Activated T-cell treated with anti-CD3 and anti-CD28 coated beads for 24 hours (primary cell): Measurements from ENCODE around the gene RIF1.
A peak's percentile ranks its signal among the peaks of the same experiment; 100 is the strongest.

Experiments used
- DNase-seq: peaks from one replicate; pipeline ENCODE4 v3.0.0-alpha.2; 2020; ENCODE audit warnings: low read depth

Gene RIF1, protein sequence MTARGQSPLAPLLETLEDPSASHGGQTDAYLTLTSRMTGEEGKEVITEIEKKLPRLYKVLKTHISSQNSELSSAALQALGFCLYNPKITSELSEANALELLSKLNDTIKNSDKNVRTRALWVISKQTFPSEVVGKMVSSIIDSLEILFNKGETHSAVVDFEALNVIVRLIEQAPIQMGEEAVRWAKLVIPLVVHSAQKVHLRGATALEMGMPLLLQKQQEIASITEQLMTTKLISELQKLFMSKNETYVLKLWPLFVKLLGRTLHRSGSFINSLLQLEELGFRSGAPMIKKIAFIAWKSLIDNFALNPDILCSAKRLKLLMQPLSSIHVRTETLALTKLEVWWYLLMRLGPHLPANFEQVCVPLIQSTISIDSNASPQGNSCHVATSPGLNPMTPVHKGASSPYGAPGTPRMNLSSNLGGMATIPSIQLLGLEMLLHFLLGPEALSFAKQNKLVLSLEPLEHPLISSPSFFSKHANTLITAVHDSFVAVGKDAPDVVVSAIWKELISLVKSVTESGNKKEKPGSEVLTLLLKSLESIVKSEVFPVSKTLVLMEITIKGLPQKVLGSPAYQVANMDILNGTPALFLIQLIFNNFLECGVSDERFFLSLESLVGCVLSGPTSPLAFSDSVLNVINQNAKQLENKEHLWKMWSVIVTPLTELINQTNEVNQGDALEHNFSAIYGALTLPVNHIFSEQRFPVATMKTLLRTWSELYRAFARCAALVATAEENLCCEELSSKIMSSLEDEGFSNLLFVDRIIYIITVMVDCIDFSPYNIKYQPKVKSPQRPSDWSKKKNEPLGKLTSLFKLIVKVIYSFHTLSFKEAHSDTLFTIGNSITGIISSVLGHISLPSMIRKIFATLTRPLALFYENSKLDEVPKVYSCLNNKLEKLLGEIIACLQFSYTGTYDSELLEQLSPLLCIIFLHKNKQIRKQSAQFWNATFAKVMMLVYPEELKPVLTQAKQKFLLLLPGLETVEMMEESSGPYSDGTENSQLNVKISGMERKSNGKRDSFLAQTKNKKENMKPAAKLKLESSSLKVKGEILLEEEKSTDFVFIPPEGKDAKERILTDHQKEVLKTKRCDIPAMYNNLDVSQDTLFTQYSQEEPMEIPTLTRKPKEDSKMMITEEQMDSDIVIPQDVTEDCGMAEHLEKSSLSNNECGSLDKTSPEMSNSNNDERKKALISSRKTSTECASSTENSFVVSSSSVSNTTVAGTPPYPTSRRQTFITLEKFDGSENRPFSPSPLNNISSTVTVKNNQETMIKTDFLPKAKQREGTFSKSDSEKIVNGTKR (N-terminal part only)

DNA sequence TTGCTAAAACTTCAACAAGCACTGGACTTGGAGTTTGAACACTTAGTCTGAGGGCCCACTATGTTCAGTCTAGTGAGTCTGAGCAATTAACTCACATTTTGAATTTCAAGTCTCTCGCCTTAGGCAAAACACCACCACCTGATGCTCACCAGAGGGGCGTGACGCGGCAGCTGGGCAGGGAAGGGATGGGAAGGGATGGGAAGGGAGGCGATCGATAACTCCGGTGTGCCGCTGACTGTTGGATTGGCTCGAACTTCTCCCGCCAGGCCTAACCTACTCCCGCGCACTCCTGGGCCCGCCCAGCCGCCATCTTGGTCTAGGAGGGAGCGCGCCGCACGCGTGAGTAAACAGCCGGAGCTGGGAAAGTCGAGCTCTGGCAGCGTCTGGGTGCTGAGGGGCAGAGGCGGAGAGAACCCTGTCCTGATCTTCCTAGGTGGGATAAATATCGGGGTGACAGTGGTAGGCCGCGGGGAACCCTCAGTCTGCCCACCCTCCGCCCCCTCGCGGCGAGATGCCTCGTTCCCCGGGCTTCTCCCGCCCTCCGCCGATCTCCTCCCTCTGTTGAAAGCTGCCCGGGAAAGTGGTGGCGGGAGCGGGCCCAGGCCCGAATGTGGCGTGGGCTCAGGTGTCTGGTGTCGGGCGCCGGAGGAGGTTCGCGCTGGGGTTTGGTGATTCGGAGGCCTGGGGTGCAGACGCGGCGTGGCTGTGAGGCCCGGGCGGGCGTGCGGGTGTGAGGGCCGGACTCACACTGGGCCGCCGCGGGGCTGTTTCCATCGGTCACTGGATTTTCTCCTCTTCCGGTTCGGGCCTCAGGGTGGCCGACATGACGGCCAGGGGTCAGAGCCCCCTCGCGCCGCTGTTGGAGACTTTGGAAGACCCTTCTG lies at the start of gene RIF1:
Gene RIF1, plus strand, starts transcription at position 302 of the 884 bp plus-strand sequence. Its CDS starts 522 bp downstream, at position 824.
- DNase-seq = peak; percentile 74

DNA sequence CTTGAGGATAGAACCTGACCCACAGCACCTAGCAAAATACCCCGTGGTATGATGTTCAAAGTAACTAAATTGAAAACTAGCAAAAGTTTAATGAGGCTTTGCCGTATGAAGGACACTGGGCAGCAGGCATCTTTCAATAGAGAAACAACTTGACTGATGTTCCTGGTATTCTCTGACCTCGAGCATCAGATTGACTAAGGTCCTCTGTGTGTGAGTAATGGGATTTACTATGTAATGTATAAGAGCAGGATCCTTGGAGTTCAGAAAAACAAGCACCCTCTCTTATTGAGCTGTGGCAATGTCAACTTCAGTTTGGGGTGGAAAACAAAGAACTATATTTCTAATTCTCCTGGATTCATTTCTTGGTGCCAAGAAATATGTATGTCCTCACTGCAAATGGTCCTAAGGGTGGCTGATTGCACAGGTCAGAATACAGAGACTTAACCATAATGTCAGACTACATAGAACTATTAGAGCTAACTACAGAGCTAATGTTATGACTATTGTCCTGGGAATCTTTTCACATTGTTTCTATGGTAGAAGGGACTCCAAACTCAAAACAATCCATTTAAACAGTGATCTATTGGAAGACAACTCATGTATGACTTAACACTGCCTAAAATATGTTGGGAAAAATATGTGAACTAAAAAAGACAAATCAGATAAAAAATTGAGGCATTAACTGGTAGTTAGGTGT lies 47.9 kb upstream of the RIF1 start:
- no peak for DNase-seq

DNA sequence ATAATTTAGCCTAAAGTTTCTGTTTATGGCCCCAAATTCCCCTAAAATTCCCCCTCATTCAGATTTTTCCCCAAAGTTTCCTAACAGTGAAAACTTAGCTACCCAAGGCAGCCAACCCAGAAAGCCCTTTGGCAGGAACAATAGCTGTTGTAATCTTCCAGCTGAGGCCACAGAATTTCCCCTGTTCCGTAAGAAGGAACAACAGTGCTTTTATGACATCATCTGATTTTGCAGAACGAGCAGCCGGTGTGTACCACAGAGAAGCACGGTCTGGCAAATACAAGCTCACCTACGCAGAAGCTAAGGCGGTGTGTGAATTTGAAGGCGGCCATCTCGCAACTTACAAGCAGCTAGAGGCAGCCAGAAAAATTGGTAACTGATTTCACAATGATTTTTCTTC lies 46.0 kb upstream of the RIF1 start:
- no peak for DNase-seq

GRCh38 chr2:151367571-151367970 lies 42.1 kb upstream of the RIF1 start:
- no peak for DNase-seq

DNA sequence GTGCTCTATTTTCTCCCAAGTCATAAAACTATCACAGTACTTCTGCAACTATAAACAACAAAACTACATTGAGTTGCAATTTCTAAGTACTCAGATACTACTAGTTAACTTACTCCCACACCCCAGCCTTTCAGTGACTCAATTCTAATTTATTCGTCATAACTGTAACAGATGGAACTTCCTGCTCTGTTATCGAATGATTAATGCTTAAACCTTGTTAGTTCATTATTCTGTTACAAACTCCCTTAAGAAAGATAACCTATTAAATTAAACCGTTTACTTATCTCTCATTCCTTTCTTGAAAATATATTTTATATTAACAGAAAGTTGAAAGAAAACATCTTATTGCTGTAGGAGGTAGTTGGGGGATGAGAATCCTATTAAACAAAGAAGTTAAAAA lies 35.3 kb upstream of the RIF1 start:
- no peak for DNase-seq

DNA sequence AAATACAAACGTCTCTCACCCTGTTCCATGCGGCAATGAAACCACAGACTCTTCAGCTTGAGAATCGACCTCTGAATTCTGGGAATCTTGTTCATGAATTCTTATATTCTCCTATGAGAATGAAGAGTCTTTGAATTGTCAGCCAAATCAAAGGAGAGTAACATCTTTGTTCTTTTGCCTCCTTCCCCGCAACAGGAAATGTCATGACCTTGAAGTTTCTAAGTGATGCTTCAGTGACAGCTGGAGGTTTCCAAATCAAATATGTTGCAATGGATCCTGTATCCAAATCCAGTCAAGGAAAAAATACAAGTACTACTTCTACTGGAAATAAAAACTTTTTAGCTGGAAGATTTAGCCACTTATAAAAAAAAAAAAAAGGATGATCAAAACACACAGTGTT lies 30.5 kb upstream of the RIF1 start:
- DNase-seq = no peak

GRCh38 chr2:151380580-151381235 lies 29.0 kb upstream of the RIF1 start:
- no peak for DNase-seq

- DNase-seq = no peak
Measured at GRCh38 chr2:151381266-151381665, 28.4 kb upstream of the RIF1 start.

DNA sequence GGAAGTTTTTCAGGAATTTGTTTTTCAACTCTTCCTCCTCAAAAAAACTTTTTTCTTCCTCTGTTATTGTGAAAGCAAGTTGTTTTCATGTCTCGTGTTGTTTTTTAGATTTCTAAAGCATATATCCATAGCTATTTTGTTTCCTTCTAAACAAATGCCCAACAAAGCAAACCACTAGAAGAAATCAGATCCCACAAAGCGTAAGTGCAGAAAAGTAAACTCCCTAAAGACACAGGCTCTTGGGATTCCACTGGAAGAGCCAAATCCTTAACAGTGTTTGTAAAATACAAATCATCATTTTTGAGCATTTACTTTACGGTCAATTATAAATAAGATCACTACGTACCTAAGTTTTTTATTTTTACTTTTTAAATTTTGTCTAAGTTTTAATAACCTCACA lies 21.7 kb upstream of the RIF1 start:
- DNase-seq = no peak

DNA sequence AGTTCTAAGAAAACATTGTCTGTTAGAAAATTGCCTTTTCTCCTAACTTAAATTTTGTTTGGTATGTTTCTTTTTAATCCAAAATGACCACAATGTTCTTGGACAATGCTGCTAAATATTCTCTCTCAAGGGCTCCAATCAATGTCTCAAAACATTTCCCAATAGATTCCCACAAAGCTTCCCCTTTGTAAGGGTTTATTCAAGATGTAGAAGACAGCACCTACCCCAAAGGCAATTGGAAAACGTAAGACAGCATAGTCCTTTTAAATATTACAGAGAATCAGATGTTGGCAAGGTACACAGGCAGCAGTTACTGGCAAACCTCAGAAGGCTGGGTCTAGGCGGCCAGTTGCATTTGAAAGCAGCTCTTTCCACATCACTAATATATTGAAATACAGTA lies 18.3 kb upstream of the RIF1 start:
- no peak for DNase-seq

DNA sequence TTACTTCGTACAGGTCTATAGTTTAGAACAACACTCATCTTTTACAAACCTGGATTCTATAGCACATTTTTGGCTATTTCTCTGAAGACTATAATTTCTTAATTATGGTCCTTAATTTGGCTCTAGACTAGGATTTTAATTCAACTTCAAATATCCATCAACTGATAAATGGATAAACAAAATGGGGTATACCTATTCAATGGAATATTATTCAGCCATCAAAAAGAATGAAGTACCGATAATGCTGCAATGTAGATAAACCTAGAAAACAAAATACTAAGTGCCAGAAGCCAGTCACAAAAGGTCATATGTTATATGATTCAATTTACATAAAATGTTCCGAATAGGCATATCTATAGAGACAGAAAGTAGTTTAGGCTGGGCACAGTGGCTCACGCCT lies 15.2 kb upstream of the RIF1 start:
- DNase-seq = no peak

DNA sequence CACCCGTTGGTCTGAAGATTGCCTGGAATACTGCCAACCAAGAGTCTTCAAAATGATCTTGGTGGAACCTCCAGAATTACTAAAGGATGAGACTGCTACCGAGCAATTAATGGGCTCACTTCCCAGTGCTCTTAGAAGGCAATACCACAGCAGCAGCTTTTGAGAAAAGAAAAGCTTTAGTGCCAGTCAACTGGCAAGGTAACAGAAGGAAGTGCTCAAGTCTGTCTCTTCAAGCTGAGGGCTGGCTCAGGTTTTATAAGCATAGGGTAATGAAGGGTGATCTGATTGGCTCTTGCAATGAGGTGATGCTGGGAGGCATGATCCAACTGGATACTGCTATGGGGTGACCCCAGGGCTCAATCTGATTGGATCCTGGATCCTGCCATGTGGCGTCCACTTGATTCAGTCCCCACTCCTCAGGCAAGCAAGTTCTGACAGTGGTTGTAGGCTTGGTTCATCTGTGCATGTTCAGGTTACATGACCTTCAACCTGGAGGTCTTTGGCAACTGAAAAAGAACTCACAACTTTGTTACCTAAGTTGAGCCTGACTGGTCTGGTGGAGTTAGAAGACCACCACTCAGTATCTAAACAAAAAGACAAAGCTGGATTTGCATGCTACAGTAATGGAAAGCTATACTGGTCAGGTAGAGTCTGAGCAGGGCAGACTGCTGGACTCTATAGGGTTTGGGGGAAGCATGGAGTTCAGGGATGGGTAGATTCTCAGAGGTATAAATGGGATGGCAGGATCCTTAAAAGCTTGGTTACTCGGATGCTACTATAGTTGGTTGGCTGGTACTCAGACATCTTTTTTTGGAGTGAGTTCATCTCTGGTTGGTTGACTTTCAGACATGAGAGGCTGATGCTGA lies 14.0 kb upstream of the RIF1 start:
- no peak for DNase-seq

DNA sequence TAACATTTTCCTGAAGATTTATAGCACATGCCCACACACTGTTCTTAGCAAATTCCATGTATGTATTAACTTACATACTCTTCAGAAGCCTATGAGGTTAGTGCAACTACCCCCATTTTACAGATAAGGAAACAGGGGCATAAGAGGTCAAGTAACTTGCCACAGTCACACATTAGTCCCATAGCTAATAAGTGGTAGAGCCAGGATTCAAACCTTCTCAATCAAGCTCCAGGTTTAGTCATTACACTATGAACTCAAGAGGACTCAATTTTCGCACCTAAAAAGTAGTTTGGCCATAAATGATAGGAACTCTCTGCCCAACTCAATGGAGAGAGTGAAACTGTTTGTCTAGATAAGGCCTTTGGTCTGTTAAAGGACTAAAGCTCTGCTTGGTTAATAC lies 9.7 kb upstream of the RIF1 start:
- no peak for DNase-seq

GRCh38 chr2:151401149-151401548 lies 8.6 kb upstream of the RIF1 start:
- DNase-seq = no peak

GRCh38 chr2:151403914-151404313 lies 5.8 kb upstream of the RIF1 start:
- DNase-seq = no peak

DNA sequence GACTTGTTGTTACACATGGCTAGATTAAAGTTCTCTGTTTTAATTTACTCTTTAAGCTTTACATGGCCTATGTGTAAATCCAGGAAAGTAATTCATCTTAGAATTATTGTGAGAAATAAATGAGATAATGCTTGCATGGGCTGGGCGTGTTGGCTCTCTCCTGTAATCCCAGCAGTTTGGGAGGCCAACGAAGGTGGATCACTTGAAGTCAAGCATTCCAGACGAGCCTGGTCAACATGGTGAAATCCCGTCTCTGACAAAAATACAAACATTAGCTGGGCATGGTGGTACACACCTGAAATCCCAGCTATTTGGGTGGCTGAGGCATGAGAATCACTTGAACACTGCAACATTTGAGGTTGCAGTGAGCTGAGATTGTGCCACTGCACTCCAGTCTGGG lies 4.3 kb upstream of the RIF1 start:
- no peak for DNase-seq

DNA sequence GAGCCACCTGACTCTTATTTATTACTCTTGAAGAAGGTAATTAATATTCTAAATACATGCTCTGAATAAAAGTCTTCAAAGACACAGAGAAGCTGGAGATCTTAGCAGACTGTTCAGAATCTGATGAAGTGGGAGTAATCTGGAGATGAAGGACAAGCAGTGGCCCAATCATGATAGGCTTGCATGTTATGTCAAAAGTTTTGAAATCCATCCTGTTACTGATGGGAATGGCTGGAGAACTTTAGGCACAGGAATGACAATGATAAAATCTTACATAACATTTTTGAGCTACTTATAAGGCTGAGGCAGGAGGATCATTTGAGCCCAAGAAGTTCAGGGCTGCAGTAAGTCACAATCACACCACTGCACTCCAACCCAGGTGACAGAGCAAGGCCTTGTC lies 2.4 kb upstream of the RIF1 start:
- DNase-seq = no peak

DNA sequence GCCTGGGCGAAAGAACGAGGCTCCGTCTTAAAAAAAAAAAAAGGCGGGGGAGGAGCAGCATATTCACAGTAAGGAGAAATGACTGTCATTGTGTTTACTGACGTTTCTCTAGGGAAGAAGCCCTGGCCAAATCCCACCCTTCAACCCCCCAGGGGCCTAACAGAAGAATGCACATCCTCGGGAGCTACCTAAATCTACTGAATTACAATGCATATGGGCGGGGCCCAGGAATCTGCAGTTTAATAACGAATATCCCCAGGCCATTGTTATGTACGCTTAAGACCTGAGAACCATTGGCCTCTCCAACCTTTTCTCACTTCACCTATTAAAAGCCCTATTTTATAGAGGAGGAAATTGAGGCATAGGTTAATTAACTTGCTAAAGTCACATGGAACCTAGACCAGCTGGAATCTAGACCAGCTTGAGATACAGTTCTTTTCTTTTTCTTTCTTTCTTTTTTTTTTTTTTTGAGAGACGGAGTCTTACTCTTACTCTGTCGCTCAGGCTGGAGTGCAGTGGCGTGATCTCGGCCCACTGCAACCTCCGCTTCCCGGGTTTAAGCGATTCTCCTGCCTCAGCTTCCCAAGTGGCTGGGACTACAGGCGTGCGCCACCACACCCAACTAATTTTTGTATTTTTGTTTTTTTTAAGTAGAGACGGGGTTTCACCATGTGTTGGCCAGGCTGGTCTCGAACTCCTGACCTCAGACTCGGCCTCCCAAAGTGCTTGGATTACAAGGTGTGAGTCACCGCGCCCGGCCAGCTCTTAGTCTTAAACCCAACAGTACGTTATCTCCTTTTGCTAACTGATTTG lies 708 bp upstream of the RIF1 start:
- no peak for DNase-seq
